Measurements from ENCODE around the gene SPATS2.
"Not testable (repeated sequence)": the region's sequence is repeated elsewhere in the genome, so short reads cannot be mapped to it uniquely, and the experiment has no call there.

The SPATS2 gene

DNA sequence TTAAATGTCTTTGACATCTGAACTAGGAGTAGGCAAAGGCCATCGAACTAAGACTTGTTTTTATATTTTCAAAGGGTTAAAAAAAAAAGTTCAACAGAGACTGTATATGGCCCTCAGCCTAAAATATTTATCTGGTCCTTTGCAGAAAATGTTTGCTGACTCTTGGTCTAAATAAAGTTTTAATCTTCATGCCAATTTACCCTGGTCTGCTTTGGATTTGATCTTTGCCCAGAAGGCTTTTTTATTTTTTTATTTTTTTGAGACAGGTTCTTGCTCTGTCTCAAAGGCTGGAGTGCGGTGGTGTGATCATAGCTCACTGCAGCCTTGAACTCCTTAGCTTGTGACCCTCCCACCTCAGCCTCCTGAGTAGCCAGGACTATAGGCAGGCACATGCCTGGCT lies 47.1 kb downstream of the SPATS2 start:
- no peak for DNase-seq

DNA sequence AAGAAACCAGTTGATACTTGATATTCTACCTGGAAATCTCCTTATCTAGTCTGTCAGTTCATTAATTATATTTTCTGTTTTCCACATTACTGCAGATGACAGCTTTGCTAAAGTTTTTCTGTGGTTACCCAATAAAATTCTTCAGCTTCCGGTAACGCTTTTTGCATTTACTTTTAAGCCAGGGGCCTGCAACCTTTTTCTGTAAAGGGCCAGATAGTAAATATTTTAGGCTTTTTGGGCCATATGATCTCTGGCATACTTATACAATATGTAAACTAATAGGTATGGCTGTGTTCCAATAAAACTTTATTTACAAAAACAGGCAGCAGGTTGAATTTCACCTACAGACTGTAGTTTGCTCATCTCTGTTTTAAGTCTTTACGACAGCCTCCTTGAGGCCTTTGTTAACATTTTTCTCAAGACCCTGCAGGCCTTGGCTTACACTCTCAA lies 48.3 kb downstream of the SPATS2 start:
- DNase-seq = no peak

DNA sequence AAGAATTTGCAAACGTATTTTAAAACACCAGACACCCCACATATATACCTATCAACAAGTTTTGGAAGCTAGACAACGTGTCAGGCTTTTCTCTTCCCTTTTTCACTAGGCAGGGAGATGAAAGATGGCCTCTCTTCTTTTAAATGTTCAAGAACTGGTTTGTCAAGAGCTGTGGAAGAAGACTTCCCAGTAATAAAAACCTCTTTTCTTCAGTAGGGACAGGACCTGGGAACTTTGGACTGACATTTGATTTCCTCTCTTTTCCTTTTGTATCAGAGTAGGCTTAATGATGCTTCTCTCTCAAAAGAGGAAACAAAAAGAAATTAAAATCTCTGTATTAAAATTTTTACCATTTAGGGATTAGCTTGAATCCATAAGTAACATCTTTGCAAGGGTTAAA lies 49.6 kb downstream of the SPATS2 start:
- no peak for DNase-seq

DNA sequence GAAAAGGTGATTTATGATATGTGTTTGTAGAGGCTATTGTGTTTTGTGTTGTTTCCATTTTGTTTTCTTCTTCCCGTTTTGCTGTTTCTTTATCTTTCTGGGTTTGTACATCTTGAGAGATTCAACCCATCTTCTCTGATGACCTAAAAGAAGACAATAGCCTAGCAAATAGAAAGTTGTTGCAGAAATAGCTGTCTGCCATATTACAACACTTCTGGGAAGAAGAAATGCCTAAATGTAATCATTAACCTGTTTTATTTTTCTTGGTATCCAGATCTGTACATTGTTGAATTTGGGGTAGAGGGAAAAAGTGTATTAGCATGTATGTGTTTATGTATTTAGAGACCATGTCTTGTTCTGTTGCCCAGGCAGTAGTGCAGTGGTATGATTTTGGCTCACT lies 50.3 kb downstream of the SPATS2 start:
- no peak for DNase-seq

DNA sequence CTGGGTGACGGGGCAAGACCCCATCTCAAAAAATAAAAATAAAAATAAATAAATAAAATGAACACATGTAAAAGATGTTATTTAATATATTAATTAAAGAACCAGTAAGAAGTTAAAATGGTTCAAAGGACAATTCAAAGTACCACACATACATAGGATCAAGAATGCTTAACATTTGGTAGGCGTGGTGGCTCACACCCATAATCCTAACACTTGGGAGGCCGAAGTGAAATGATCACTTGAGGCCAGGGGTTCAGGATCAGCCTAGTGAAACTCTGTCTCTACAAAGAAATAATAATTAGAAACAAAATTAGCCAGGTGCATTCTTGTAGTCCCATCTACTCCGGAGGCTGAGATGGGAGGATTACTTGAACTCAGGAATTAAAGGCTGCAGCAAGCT lies 53.3 kb downstream of the SPATS2 start:
- no peak for DNase-seq

DNA sequence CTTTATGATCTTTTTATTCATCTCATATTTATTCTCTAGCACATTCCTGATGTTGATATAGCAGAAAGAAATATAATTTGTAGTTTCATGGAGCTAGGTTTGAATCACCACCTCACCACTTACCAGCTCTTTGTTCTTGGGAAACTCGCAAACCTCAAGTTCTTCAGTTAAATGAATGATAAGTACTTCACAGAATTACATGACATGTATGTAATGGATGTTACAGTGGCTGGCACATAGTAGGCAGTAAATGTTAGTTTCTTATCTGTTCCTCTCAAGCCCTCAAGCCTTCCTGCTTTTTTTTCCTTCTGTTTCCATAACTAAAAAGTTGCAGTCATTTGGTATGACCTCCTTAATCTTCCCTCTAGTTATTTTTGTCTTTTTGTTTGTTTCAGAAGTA lies 54.9 kb downstream of the SPATS2 start:
- DNase-seq = no peak

DNA sequence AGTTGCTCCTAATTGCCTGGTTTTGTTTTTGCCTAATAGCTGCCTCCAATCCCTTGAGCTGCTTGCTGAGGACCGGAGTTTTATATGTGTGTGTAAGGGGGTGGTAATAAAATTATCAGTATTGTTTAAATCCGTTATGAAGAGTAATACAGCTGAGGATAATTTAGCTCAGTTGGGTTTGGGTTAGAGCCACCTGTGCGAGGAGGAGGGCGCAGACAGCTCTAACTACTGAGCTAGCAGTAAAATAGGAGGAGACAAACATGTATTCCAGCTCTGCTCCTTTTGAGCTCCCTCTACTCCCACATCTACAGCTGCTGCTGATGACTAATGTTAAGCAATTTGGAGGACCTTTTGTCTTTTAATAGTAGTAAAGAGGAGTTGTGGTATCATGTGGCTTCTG lies 61.5 kb downstream of the SPATS2 start:
- no peak for DNase-seq

DNA sequence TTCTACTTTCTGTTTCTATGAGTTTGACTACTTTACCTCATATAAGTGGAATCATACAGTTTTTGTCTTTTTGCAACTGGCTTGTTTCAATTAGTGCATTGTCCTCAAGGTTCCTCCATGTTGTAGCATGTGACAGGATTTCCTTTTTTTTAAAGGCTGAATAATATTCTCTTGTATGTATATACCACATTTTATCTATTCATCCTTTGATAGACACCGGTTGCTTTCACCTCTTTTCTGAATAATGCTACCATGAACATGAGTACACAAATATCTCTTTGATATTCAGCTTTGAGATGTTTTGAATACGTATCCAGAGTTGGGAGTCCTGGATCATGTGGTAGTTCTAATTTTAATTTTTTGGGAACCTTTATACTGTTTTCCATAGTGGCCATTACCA lies 65.4 kb downstream of the SPATS2 start:
- DNase-seq = no peak

DNA sequence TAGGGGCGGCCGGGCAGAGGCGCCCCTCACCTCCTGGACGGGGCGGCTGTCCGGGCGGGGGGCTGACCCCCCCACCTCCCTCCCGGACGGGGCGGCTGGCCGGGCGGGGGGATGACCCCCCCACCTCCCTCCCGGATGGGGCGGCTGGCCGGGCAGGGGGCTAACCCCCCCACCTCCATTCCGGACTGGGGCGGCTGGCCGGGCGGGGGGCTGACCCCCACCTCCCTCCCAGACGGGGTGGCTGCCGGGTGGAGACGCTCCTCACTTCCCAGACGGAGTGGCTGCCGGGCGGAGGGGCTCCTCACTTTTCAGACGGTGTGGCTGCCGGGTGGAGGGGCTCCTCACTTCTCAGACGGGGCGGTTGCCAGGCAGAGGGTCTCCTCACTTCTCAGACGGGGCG lies 69.5 kb downstream of the SPATS2 start:
- not testable (repeated sequence) for DNase-seq

DNA sequence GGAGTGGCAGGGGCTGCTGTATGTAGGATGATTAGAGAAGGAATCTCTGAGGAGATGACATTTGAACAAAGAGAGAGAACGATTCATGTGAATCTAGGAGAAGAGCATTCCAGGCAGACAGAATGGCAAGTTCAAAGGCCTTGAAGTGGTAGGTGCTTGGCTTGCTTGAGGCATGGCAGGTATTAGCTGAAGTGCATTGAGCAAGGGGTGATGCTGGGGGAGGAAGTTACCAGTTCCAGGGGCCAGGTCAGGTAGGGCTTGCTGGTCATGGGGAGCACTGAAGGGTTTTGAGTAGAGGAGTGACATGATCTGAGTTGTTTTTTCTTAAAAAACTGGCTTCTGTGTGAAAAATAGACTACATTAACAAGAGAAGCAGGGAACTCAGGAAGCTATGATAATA lies 71.8 kb downstream of the SPATS2 start:
- no peak for DNase-seq

DNA sequence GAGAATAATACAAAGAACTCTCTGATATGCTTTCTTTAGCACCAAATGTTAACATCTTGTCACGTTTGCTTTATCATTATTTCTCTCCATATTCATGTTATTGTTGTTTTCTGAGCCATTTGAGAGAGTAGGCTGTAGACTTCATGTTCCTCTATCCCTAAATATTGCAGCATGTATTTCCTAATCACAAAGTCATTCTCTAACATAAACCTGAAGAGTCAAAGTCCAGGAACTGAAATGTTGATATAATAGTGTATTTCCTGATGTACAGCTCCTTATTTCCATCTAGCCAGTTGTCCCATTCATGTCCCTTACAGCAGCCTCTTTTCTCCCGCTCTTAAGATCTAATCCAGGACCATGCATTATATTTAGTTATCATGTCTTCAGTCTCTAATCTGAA lies 72.8 kb downstream of the SPATS2 start:
- no peak for DNase-seq

DNA sequence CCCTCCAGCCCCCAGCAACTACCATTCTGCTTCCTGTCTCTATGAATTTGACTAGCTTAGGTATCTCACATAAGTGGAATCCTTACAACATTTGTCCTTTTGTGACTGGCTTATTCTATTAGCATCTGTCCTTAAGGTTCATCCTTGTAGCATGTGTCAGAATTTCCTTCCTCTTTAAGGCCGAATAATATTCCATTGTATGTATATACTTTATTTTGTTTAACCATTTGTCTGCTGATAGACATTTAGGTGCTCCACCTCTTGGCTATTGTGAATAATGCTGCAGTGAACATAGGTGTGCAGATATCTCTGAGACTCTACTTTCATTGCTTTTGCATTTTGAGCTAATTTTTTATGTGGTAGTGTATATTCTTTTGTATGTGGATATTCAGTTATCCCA lies 75.7 kb downstream of the SPATS2 start:
- no peak for DNase-seq

DNA sequence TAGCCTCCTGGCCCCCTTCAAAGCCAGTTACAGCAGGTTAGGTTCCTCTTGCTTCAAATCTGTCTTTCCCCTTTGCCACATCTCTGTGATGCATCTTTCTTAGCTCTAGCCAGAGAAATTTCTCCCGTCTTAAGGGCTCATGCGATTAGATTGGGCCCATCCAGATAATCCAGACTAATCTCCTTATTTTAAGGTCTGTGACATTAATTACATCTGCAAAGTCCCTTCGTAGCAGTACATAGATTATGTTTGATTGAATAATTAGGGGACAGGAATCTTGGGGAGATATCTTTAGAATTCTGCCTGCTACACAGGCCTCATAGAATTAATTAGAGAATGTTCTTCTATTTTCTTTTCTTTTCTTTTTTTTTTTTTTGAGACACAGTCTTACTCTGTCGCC lies 79.3 kb downstream of the SPATS2 start:
- no peak for DNase-seq

DNA sequence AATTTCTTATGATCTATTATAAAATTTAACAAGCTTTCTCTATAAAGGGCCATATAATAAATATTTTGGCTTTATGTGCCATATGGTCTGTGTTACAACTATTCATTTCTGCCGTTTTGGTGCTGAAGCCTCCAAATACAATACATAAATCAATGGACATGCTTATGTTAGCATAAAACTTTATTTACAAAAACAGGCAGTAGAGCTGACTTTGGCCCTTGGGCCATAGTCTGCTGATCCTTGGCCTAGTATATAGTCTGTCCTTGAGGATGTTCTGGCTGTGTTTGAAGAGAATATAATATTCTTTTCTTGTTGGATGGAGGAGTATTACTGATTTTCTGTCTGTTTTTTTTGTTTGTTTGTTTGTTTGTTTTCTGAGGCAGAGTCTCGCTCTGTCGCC lies 81.6 kb downstream of the SPATS2 start:
- DNase-seq = no peak

DNA sequence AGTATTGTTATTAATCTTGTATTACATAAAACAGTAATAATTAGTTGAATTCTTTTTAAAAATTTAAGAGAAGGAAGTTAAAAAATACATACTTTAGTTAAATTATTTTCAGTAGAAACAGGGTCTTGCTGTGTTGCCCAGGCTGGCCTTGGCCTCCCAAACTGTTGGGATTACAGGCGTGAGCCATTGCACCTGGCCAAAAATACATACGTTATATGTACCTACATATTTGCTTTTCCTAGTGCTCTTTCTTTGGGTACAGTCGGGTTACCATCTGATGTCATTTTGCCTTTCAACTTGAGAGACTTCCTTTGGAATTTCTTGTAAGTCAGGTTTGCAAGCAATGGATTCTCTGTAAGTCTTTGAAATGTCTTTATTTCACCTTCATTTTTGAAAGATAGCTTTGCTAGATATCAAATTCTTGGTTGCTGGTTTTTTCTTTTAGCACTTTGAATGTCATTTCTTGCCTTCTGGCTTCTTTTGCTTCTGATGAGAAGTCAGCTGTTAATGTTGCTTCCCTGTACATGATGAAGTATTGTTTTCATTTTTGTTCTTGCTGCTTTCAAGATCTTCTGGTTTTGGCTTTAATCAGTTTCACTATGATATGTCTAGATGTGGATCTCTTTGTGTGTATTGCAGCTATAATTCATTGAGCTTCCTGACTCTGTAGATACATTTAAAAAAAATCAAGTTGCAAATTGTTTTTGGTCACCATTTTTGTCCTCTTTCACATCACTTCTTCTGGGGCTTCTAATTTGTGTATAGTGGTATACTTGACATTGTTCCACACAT lies 84.4 kb downstream of the SPATS2 start:
- no peak for DNase-seq

DNA sequence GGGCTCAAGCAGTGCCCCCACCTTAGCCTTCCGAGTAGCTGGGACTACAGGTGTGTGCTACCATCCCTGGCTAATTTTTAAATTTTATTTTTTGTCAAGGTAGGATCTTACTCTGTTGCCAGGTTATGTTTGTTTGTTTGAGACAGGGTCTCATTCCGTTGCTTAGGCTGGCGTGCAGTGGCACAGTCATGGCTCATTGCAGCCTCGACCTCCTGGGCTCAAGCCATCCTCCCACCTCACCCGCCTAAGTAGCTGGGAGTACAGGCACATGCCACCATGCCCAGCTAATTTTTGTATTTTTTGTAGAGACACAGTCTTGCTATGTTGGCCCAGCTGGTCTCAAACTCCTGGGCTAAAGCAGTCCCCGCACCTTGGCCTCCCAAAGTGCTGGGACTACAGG lies 88.2 kb downstream of the SPATS2 start:
- no peak for DNase-seq

DNA sequence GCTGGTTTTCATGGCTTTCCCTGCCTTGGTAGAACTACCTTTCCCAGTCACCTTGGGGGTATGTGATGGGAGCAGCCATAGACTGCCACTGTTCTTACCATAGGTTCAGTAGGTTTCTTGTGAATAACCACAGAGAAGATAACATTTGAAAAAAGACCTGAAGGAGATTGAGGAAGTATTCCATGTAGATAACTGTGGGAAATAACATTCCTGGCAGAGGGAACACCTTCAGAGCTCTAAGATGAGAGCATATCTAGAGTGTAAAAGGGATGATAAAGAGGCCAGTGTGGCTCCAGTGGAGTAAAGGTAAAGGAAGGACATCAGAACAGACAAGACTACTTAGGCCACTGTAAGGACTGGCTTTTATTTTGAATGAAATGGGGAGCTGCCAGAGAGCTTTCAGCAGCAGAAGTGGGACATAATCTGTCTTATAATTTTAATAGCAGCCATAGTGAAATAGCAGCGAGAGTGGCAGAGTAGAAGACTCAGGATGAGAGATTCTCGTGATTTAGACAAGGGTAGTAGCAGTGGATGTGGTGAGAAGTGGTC lies 88.9 kb downstream of the SPATS2 start:
- no peak for DNase-seq

DNA sequence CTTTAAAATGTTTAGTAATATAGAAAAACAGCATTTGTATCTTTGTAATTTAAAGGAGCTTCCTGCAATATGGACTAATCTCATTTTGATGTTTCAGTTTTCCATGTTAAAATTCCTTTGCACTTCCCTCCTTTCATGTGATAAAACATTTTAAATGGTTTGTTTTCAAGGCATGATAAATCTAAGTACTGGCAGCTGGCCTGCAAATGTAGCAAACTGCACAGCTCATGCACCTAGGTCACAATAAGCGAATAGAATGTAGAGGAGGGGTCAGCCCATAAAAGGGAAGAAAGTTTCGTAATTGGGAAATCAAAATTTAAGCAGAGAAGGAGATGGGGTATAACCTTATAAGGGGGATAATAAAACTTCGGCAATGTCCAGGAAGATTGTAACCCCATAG lies 91.6 kb downstream of the SPATS2 start:
- DNase-seq = no peak

DNA sequence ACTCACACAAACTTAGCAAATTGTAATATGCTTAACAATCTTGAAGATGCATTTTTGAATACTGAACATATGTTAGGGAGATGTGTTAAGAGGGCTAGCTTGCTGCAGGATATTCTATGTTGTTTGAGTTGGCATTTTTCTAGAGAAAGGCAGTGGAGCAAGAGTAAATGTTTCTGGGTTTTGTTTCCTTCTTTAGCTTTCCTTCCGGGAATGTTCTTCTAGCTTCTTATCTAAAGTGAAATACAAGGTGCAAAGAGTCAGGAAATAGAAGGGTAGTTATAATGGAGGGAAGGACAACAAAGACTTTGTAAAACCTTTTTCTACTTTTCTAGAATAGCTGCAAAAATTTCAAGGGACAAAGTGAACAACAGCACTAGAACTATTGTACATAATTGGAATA lies 94.0 kb downstream of the SPATS2 start:
- no peak for DNase-seq

DNA sequence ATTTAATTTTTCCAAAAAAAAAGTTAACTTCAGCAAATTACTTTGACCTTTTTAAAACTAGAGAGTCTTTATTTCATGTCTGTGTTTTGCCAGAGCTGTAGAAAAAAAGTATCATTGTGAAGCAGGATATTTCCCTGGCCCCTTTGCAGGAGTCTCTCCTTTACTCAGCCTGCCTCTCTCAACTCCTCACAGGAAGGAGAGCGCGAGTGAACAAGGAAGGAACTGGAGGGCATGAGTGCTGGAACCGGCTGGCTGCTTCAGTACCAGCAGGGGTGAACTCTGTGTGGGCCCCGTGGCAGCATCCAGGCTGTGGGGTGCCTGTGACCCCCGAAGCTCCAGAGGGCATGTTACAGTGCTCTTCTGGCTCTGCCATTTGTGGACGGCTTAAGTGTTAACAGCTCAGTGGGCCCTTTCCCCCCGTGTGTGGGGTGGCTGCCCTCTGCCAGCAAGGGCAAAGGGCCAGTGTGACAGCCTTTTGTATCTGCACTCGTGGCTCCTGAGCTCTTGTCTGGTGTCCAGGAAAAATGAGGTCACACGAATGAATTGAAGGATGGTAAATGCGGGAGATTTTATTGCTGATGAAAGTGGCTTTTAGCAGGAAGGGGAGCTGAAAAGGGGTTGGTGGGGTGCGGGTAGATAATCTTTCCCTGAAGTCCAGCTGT lies 95.0 kb downstream of the SPATS2 start:
- no peak for DNase-seq

DNA sequence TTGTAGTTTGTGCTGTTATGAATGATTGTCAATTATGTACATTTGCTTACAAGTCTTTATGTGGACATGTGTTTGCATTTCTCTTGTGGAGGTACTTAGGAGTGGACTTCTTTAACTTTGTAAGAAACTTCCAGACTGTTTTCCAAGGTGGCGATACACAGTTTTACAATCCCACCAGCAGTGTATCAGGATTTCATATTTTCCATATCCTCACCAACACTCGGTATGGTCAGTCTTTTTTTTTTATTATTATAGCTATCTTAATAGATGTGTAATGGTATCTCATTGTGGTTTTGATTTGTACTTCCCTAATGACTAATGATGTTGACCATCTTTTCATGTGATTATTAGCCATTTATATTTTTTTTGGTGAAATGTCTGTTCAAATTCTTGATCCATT lies 97.9 kb downstream of the SPATS2 start:
- no peak for DNase-seq

DNA sequence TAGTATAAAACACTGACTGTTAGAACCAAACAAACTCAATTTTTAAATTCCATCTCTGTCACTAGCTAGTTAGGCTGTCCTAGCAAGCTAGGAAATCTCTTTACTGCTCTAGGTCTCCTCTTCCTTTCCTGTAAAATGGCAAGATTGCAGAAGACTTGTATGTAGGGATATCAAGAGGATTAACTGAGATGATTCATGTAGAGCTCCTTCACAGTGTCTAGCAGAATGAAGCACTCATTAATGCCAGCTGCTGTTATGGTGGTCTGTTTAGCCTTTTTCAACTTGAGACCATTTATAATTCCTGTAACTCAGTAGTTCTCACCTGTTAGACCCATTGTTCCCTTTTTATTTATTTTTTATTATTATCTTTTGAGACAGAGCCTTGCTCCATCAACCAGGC lies 103.7 kb downstream of the SPATS2 start:
- DNase-seq = no peak

DNA sequence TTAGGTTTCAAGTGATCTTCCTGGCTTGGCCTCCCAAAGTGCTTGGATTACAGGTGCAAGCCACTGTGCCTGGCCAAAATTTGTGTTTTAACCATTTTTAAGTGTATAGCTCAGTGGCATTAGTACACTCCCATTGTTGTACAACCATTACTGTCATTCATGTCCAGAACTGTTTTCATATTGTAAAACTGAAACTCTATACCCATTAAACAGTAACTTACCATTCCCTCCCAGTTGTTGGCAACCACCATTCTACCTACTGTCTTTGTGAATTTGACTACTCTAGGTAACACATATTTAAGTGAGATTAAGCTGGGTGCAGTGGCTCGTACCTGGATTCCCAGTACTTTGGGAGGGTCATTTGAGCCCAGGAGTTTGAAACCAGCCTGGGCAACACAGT lies 104.3 kb downstream of the SPATS2 start:
- no peak for DNase-seq

DNA sequence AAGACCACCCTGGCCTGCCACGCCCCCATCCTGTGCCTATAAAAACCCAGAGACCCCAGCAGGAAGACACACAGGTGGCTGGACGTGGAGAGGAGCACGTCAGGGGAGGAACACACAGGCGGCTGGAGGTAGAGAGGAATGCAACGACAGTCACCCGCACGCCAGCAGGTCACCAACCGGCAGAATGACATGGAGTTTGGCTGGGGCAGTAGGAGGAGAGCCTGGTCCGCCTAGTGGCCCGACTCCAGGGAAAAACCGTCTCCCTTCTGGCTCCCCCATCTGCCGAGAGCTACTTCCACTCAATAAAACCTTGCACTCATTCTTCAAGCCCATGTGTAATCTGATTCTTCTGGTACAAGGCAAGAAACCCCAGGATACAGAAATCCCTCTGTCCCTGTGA lies 108.8 kb downstream of the SPATS2 start:
- DNase-seq = no peak
